Fibroblast of skin of abdomen (primary cell): ENCODE data around the gene PYCARD.
"Not testable (repeated sequence)": the region's sequence is repeated elsewhere in the genome, so short reads cannot be mapped to it uniquely, and the experiment has no call there.

Source experiments
- DNase-seq: peaks from one replicate; pipeline ENCODE4 v3.0.0-alpha.2; 2013

The PYCARD gene

GRCh38 chr16:31189412-31189778 lies 13.2 kb downstream of the PYCARD start:
- no peak for DNase-seq

- no peak for DNase-seq
Measured at GRCh38 chr16:31188450-31189411, 13.8 kb downstream of the PYCARD start.

DNA sequence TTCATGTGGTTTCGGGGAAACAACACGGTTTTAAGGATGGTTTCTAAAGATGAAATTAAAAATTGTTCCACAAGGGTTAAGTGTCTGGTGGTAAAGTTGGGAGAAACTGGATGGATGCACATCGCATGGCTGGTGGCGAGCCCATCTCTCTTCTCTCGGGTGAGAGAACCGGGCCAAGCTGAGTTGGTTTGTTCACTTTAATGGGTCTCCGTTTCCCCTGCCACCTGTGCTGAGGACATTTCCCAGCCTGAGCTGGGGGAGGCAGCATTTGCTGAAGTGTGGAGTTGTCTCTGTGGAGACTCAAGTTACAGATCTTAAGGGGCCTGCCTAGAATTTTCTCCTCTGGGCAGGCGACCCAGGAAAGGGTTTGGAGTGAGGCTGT lies 14.8 kb downstream of the PYCARD start:
- no peak for DNase-seq

DNA sequence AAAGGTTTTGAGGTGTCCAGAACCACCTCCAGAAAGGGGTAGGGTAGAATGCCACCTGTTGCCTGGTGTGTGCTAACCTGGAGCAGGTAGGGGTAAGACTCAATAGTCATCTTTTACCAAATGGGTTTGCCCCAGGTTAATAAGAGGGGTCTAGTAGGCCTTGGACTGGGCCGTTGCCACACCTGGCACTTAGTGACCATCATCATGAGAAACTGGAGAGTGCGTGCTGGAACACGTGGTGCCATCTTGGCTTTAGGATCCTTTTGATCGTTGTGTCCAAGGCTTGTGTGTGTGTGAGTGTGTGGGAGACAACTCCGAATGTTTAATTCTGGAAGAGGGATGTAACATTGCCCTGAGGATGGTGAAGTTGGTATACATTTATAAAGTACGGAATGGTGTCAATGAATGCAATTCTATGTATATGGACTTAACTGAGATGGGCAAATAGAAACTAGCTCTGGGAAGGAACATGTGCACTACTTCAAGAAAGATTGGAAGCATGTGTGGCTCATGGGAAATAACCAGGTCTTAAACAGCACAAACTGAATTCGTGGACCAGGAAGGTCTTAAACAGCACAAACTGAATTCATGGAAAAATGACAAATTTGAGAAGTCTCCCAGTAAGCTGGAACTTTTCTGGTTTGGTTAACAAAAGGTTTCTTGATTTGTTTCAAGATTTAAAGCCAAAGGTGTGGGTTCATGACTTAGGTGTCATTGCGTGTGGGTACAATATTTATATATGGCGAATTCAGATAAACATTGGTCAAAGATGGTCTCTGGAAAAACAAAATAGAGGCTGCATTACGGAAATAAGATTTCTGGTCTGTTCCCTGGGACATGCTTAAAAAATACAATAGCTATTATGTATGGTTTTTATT lies 15.4 kb downstream of the PYCARD start:
- no peak for DNase-seq

DNA sequence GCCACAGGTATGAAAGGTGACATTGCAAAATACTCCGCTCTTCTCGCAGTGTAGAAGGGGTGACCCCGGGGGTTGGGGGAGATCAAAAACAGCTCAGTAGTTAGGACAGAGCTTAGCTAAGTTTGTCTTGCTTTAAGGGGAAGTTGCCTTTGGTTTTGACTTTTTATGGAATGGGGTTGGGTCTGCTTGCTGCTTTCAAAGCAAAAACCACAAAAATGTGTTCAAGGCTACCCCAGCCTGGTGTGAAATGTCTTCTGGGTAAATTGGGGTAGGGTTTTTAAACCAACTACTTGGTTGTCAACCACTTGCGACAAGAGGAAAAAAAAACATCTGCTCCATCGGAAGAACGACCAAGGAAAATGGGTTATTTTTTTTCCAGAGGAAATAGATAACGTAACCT lies 16.4 kb downstream of the PYCARD start:
- DNase-seq = no peak

DNA sequence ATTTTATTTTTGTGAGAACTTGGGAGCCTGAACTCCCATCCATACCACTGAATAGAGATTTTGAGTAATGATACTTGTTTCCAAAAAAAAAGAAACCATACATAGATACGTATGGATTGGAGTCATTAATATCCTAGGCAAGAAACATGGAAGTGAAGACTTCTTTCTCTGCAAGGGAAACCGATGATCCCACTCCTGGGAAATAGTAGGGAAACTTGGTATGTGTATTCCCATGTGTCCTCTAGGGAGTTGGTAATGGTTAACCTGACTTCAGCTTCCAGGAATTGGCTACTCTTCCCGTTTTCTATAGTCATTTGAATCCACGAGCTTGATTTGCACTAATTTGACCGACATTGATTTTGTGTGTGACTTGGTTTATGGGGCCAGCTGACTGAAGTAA lies 17.2 kb downstream of the PYCARD start:
- no peak for DNase-seq

DNA sequence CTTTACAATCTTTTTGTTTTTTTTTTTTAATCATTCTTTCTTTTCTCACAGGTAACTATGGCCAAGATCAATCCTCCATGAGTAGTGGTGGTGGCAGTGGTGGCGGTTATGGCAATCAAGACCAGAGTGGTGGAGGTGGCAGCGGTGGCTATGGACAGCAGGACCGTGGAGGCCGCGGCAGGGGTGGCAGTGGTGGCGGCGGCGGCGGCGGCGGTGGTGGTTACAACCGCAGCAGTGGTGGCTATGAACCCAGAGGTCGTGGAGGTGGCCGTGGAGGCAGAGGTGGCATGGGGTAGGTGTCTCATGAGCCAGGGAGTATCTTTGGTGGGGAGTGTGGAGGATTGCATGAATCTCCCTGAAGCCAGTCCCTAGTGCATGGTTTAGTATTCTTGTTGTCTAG lies 17.7 kb downstream of the PYCARD start:
- DNase-seq = no peak

DNA sequence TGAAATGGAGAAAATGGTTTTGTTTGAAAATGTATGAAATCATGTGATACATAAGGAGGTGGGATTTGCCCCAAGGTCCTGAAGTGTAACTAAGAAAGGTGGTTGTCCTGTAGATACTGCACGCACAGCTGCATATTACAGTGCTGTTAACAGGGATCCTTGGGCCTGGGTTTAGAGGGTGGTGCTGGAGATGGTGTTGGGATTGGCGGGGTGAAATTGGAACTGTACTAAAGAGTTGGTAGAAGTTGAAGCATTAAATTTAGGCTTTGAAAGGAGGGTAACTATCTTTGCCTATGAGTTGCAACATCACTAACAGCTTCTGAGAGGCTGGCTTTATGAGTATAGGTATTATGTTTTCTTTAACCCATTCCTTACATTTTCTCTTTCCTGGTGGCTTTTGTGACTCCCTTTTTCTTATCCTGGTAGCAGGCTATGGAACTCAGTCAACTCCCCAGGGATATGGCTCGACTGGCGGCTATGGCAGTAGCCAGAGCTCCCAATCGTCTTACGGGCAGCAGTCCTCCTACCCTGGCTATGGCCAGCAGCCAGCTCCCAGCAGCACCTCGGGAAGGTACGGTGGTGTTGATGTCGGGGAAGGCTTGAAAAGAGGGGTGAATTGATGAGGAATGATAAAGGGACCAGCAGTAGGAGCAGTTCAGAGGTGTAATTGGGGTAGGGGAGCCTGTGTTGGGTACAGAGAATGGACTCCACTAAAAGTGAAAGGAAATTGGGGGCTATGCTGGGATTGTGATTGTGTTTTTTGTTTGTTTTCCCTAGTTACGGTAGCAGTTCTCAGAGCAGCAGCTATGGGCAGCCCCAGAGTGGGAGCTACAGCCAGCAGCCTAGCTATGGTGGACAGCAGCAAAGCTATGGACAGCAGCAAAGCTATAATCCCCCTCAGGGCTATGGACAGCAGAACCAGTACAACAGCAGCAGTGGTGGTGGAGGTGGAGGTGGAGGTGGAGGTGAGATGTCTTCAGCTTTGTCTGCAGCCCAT lies 18.8 kb downstream of the PYCARD start:
- no peak for DNase-seq

- no peak for DNase-seq
Measured at GRCh38 chr16:31182391-31182790, 20.2 kb downstream of the PYCARD start.

- DNase-seq = no peak
Measured at GRCh38 chr16:31181102-31181830, 21.3 kb downstream of the PYCARD start.

DNA sequence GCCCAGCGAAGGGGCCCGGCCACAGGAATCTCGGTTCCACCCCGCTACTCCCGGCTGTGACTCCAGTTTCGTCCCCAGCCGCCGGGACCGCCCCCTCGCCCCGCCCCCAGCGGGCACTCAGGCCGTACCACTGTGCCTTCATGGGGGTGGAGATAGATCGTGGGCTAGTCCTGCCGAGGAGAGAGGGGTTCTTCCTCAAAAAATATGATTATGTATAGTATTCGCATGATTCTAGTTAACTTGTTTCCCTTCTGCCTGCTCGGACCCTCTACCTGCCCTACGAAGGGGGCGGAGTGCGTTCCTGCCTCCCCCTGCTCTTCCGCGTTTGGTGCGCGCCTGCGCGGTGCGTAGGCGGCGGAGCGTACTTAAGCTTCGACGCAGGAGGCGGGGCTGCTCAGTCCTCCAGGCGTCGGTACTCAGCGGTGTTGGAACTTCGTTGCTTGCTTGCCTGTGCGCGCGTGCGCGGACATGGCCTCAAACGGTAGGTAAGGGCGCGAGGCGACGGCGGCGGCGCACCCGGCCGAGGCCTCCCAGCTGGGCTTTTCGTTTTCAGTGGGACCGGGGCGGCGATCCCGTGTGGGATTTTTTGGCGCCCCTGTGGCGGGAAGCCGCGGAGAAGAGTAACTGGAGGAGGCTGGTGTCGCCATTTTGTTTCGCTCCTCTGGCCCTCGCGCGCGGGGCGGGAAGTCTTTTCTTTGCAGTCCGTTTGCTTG lies 22.7 kb downstream of the PYCARD start, which contains the start of gene FUS:
Gene FUS, plus strand, starts transcription at position 393 of the 713 bp plus-strand sequence. Its CDS starts 76 bp downstream, at position 469.
- DNase-seq = peak; percentile 86

- no peak for DNase-seq
Measured at GRCh38 chr16:31179219-31179746, 23.3 kb downstream of the PYCARD start.

- no peak for DNase-seq
Measured at GRCh38 chr16:31177136-31177535, 25.4 kb downstream of the PYCARD start.

DNA sequence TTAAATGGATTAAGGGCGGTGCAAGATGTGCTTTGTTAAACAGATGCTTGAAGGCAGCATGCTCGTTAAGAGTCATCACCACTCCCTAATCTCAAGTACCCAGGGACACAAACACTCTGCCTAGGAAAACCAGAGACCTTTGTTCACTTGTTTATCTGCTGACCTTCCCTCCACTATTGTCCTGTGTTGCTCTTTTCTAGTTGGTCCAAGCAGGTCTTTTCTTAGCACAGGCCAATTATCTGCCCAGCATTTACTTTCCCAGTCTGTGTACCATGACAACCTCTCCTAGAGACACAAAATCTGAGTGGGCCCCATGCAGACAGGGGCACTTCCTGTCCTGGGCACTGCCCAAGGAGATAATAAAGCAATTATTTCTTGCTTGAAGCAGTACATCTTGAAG lies 32.5 kb downstream of the PYCARD start:
- DNase-seq = not testable (repeated sequence)

DNA sequence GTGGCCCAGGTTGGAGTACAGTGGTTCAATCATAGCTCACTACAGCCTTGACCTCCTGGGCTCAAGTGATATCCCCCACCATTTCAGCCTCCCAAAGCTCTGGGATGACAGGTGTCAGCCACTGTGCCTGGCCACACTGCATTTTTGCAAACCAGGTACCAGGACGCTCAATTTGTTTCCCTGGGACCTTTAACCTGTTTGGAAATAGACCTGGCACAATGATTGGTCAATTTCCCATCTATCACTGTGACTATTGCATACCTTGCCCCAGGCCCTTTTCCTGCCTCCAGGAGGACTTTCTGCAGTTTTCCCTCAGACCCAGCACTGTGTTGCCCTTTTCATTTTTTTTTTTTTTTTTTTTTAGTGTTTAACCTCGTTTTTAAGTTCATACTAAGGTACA lies 33.7 kb downstream of the PYCARD start:
- no peak for DNase-seq

DNA sequence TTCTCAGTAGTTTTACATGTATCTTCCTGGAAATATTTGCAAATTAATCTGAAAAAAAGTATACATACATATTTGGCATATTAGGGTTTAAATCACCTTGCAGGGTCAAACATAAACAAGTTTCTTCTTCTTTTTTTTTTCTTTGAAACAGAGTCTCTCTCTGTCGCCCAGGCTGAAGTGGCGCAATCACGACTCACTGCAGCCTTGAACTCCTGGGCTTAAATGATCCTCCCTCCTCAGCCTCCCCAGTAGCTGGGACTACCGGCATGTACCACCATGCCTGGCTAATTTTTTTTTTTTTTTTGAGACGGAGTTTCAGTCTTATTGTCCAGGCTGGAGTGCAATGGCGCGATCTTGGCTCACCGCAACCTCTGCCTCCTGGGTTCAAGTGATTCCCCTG lies 35.2 kb downstream of the PYCARD start:
- DNase-seq = no peak

DNA sequence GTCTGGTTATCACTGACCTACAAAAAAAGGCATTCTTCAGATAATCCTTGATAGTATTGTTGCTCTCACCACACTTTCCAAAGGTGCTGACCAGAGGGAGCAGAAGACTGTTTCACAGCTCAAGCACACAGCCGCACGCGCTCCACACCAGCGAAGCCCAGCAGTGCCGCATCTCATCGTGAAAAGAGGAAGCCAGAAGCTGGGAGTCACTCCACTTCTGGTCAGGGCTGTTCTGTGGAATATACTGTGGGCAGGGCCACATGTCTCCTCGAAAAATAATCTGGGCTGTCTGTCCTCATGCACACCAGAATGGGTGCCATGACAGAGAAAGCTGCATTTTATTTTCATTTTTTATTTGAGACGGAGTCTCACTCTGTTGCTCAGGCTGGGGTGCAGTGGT lies 45.4 kb downstream of the PYCARD start:
- DNase-seq = no peak
